Measurements from ENCODE around the gene WDR87.
"Not testable (repeated sequence)": the region's sequence is repeated elsewhere in the genome, so short reads cannot be mapped to it uniquely, and the experiment has no call there.

The WDR87 gene

GRCh38 chr19:37886571-37886970 is 19.8 kb downstream of the WDR87 start:
- DNase-seq (ENCODE audit: low read depth in 2 of 2, low spot score in 1 of 2), result no peak

GRCh38 chr19:37885392-37885791 is 21.0 kb downstream of the WDR87 start:
- DNase-seq (ENCODE audit: low read depth in 2 of 2, low spot score in 1 of 2), result no peak

- DNase-seq (ENCODE audit: low read depth in 2 of 2, low spot score in 1 of 2), result no peak
These were observed 29.2 kb downstream of the WDR87 start for GRCh38 chr19:37877147-37877546.

- DNase-seq (ENCODE audit: low read depth in 2 of 2, low spot score in 1 of 2), result no peak
These were observed 30.4 kb downstream of the WDR87 start for GRCh38 chr19:37876032-37876431.

GRCh38 chr19:37874784-37875183 is 31.6 kb downstream of the WDR87 start:
- no peak for DNase-seq (ENCODE audit: low read depth in 2 of 2, low spot score in 1 of 2)

- DNase-seq (ENCODE audit: low read depth in 2 of 2, low spot score in 1 of 2), result no peak
These were observed 34.0 kb downstream of the WDR87 start for GRCh38 chr19:37872383-37872782.

- no peak for DNase-seq (ENCODE audit: low read depth in 2 of 2, low spot score in 1 of 2)
These were observed 36.5 kb downstream of the WDR87 start for GRCh38 chr19:37869766-37870340.

- no peak for DNase-seq (ENCODE audit: low read depth in 2 of 2, low spot score in 1 of 2)
These were observed 38.6 kb downstream of the WDR87 start for GRCh38 chr19:37867831-37868230.

GRCh38 chr19:37865930-37866329 is 40.5 kb downstream of the WDR87 start:
- not testable (repeated sequence) for DNase-seq (ENCODE audit: low read depth in 2 of 2, low spot score in 1 of 2)

GRCh38 chr19:37864501-37864900 is 41.9 kb downstream of the WDR87 start:
- no peak for DNase-seq (ENCODE audit: low read depth in 2 of 2, low spot score in 1 of 2)

GRCh38 chr19:37855098-37855497 is 51.3 kb downstream of the WDR87 start:
- DNase-seq (ENCODE audit: low read depth in 2 of 2, low spot score in 1 of 2), result no peak

- no peak for DNase-seq (ENCODE audit: low read depth in 2 of 2, low spot score in 1 of 2)
These were observed 60.5 kb downstream of the WDR87 start for GRCh38 chr19:37845932-37846331.
